Gastrocnemius medialis (tissue), 4 donors: Measurements from ENCODE around the gene GMEB2. TPM values are rescaled to one million over a fixed set of nuclear protein-coding genes. Genes with fewer than 3 reads are reported as not detected.
"Not testable (repeated sequence)": the region's sequence is repeated elsewhere in the genome, so short reads cannot be mapped to it uniquely, and the experiment has no call there.

Experiments
- ATAC-seq, 2 donors: fragments of 150-250 bp; one replicate each; pipeline ENCODE4 v1.9.1; 2016
- DNase-seq, 2 donors: peaks; one replicate each; pipeline ENCODE4 v3.0.0-alpha.2; 2019
- H3K27ac ChIP-seq, 4 donors: fragments of 200-600 bp; sonication (generic); 1 replicate in 1 of 4; 2 replicates in 3 of 4; pipeline ENCODE4 v1.5.1; 2016 to 2018; ENCODE audit warnings: mild to moderate bottlenecking in 2 of 4, moderate library complexity in 1 of 4
- H3K27me3 ChIP-seq, 3 donors: fragments of 200-600 bp; sonication (generic) in 2 of 3; 1 replicate in 1 of 3; 2 replicates in 2 of 3; pipeline versions ENCODE4 v1.5.1 to v1.6.0; 2016 to 2019; ENCODE audit warnings: mild to moderate bottlenecking in 1 of 3, moderate library complexity in 1 of 3
- H3K36me3 ChIP-seq, 2 donors: fragments of 200-600 bp; sonication (generic) in 1 of 2; one replicate each; pipeline ENCODE4 v1.5.1; 2017 to 2018
- H3K4me1 ChIP-seq, 2 donors: fragments of 200-600 bp; sonication (generic) in 1 of 2; one replicate each; pipeline ENCODE4 v1.5.1; 2016 to 2017; ENCODE audit warnings: mild to moderate bottlenecking in 2 of 2
- H3K4me3 ChIP-seq, 4 donors: fragments of 200-600 bp; sonication (generic) in 3 of 4; 1 replicate in 1 of 4; 2 replicates in 3 of 4; pipeline ENCODE4 v1.5.1; 2016 to 2019; ENCODE audit warnings: mild to moderate bottlenecking in 2 of 4
- H3K9me3 ChIP-seq, 3 donors: fragments of 200-600 bp; sonication (generic) in 2 of 3; 1 replicate in 1 of 3; 2 replicates in 2 of 3; pipeline ENCODE4 v1.5.1; 2016 to 2019
- POLR2A ChIP-seq, 2 donors: fragments of 450-650 bp; IDR thresholded peaks; one replicate each; pipeline ENCODE4 v1.6.1; 2017; ENCODE audit warnings: antibody characterized with exemption in 2 of 2, mild to moderate bottlenecking in 2 of 2, moderate library complexity in 2 of 2
- in situ Hi-C, 4 donors: fragments of 200-750 bp; cut with MboI; loops; one replicate each; pipeline versions ENCODE4 v1.15.0 to v1.8.0; 2017; ENCODE audit warnings: low sequenced_read_pairs in 4 of 4
- intact Hi-C: fragments of 100-400 bp; cut with DNase I; formaldehyde crosslinking; loops from one replicate; pipeline ENCODE4 v1.15.1; 2023; ENCODE audit warnings: low total_unique reads
- total RNA-seq, 4 donors: library from RNA; depleted of rRNA; stranded (reverse); fragments of >200 nt; gene quantifications; one replicate each; pipeline versions ENCODE4 v1.1.0 to v1.2.3, GENCODE V29; 2016
- TF ChIP-seq, protein P1 (sequence below), 5 experiments: fragments of 450-650 bp in 3 of 5; fragments of 200-600 bp in 2 of 5; sonication (generic) in 2 of 5; IDR thresholded peaks in 4 of 5; conservative IDR thresholded peaks in 1 of 5; 1 replicate in 4 of 5; 2 replicates in 1 of 5; pipeline ENCODE4 v1.5.1; 2016 to 2019; ENCODE audit warnings: antibody characterized with exemption in 5 of 5, mild to moderate bottlenecking in 3 of 5, moderate library complexity in 3 of 5

Gene GMEB2
- total RNA-seq, 4 donors from 2014 or later = 6.1 to 14.3 (median 6.8) TPM

DNA sequence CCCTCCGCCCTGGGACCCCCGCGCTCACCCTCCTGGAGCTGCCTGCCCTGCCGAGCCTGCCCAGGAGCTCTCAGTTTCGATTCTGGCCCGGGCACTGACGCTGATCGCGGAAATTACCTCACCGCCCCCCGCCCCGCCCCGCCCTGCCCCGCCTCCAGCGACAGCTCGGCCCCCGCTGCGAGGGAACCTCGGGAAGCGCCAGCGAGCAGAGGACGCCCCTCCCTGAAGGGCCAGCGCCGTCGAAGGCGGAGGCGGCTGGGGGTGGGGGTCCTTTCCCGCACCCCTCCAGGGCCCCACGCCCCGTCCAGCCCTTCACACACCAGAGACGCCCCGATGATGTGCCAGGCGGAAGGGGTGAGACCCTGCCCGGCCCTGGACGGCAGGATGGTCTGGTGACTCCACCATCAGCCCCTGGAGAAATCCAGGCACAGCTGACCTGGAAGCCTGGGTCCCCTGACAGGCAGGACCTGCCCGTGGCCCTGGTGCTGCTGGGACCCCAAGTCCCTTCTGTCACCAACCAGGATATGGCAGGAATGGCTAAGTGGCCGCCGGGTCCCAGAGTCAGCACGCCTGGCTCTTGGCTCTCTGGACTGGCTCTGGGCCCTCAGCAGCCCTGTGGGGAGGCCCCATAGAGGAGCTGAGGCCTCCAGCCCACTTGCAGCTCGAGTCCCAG is 52.6 kb downstream of the GMEB2 start, which contains the start of gene HELZ2:
HELZ2 (minus strand) TSS at position 84 of the 673 bp plus-strand sequence. CDS start 1,854 bp downstream, outside the sequence.
- H3K27ac ChIP-seq = peak within 1 kb of the TSS; percentile 55 to 73 (median 70)

DNA sequence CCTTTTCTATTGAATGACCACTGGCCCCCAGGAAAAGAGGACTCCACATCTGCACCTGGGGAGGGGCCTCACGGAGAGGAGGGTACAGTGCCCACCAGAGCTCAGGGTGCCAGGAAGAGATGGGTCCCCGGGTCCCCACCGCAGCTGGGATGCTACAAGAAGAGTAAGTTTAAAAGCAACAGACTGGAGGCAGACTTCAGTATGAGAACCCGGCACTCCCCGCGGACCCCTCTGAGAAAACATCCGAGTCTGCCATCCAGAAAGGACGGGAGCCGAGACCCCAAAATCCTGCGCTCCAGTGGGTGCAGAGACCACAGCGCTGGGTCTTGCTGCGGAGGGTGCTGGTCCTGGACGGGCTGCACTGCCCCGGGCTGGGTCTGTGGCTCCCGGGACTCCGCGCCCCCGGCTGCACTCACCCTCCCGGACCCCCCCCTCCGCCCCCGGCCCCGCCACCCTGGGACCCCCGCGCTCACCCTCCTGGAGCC is 53.2 kb downstream of the GMEB2 start:
- Histone ChIP-seq H3K9me3 (no peaks in the 10 kb centered on the region), H3K27me3 (peaks cover 3 to 12% (median 10%) of the 10 kb centered on the region in 3 donors), H3K4me1 (peaks cover 8 to 19% of the 10 kb centered on the region in 2 donors), H3K36me3 (no peaks in the 10 kb centered on the region), H3K4me3 (peak overlapping the region; percentile 61 to 66 (median 63)), H3K27ac (peak overlapping the region; percentile 55 to 73 (median 70))
- DNase-seq (no peak), ATAC-seq (no peak)
- TF ChIP-seq, protein P1, sequence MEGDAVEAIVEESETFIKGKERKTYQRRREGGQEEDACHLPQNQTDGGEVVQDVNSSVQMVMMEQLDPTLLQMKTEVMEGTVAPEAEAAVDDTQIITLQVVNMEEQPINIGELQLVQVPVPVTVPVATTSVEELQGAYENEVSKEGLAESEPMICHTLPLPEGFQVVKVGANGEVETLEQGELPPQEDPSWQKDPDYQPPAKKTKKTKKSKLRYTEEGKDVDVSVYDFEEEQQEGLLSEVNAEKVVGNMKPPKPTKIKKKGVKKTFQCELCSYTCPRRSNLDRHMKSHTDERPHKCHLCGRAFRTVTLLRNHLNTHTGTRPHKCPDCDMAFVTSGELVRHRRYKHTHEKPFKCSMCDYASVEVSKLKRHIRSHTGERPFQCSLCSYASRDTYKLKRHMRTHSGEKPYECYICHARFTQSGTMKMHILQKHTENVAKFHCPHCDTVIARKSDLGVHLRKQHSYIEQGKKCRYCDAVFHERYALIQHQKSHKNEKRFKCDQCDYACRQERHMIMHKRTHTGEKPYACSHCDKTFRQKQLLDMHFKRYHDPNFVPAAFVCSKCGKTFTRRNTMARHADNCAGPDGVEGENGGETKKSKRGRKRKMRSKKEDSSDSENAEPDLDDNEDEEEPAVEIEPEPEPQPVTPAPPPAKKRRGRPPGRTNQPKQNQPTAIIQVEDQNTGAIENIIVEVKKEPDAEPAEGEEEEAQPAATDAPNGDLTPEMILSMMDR (IDR thresholded peaks at IDR 0.05 in 4 of 5, conservative IDR thresholded peaks at IDR 0.05 in 1 of 5) = no peak
- no peak for TF ChIP-seq POLR2A (IDR thresholded peaks at IDR 0.05)
- intact Hi-C loops (no loop called here), in situ Hi-C loops (no loop called here)

More for the DNA sequence above, 52.6 kb downstream of the GMEB2 start, which contains the start of gene HELZ2:
- ATAC-seq = peak; percentile 37 to 57
- in situ Hi-C loops (no loop called here), intact Hi-C loops (no loop called here)
- peaks cover 8 to 19% of the 10 kb centered on the region in 2 donors for H3K4me1 ChIP-seq
- DNase-seq = peak in 1 of 2 donors; percentile 41
- no peaks in the 10 kb centered on the region for H3K36me3 ChIP-seq
- H3K27me3 ChIP-seq = peaks cover 3 to 12% (median 10%) of the 10 kb centered on the region in 3 donors
- H3K9me3 ChIP-seq = no peaks in the 10 kb centered on the region
- peak within 1 kb of the TSS; percentile 61 to 66 (median 63) for H3K4me3 ChIP-seq
- TF ChIP-seq POLR2A (IDR thresholded peaks at IDR 0.05) = peak in 1 of 2 donors; percentile 11
- TF ChIP-seq, protein P1 (IDR thresholded peaks at IDR 0.05 in 4 of 5, conservative IDR thresholded peaks at IDR 0.05 in 1 of 5) = no peak

DNA sequence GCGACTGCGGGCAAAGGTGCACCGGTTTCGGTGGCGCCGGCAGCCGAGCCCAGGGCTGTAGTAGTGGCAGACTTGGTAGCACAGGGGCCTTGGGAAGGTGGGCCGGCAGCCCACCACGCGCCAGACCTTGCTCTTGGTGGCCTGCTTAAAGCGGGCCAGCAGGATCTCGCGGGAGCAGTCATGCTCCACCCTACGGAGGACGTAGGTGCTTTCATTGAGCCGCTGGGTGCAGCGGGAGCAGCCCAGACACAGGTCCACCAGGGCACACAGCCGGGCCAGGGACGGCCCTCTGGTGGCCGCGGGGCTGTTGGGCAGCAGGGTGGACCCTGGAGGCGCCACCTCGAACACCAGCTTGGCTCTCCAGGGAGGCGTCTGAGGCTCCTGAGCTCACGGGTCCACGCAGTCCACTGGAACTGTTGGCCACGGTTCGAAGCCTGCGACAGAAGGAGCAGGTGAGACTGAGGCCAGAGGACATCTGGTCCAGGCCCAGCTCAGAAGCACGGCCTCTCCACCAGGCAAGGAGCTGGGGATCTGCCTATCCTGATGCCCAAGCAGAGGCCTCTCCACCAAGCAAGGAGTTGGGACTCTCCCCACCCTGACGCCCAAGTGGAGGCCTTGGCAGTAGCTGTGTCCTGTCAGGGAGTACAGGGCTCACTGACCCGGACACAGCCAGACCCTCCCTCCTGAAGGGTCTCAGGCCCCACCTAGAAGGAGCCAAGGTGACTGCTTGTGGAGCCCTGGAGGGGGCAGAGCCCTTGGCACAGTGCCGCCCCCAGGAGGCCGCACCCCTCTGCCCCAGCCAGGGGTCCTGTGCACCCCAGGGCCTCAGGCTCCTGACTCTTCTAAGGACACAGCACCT is 53.9 kb downstream of the GMEB2 start:
- ATAC-seq (no peak), DNase-seq (no peak)
- no peak for TF ChIP-seq POLR2A (IDR thresholded peaks at IDR 0.05)
- TF ChIP-seq, protein P1 (IDR thresholded peaks at IDR 0.05 in 4 of 5, conservative IDR thresholded peaks at IDR 0.05 in 1 of 5) = no peak
- H3K27me3 ChIP-seq = peaks cover 3 to 12% (median 10%) of the 10 kb centered on the region in 3 donors
- in situ Hi-C loops = no loop called here
- no peaks in the 10 kb centered on the region for H3K36me3 ChIP-seq
- intact Hi-C loops = no loop called here
- peak overlapping the region; percentile 55 to 73 (median 70) for H3K27ac ChIP-seq
- peaks cover 8 to 19% of the 10 kb centered on the region in 2 donors for H3K4me1 ChIP-seq
- peak overlapping the region; percentile 61 to 66 (median 63) for H3K4me3 ChIP-seq
- no peaks in the 10 kb centered on the region for H3K9me3 ChIP-seq

DNA sequence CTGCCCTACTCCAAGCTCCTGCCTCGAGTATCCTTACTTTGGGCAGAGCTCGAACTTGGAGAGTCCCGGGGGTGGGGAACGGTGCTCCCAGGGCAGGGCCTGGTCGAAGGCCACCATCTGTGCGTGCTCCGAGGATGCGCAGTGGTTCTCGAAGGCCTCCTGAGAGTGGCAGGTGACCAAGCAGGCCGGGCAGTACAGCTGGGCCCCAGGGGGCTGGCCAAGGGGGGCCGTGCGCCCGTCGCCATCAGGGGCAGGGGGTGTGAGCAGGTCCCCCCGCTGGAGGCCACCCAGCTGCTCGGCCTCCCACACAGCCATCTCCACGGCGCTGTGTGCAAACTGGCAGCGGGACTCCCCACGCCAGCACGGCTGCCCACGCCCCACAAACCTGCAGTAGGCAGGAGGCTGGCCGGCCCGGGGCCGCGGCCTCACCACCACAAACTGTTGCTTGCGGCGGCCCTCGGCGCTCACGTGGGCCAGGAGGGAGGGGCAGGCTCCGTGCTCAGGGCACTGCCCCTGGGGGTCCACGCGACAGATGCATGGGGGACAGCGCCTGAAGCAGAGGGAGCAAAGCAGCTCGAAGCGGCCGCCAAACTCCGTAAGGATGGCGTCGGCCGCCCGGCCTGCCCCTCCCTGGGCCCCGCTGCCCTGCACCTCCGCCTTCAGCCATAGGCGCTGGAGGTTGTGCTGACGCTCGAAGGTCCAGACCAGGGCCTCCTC is 54.7 kb downstream of the GMEB2 start:
- Histone ChIP-seq H3K4me3 (no peak overlapping the region), H3K4me1 (peaks cover 3 to 17% of the 10 kb centered on the region in 2 donors), H3K36me3 (no peaks in the 10 kb centered on the region), H3K27me3 (peaks cover 3 to 12% (median 10%) of the 10 kb centered on the region in 3 donors), H3K9me3 (no peaks in the 10 kb centered on the region), H3K27ac (peak overlapping the region in 1 of 4 donors; percentile 73)
- in situ Hi-C loops (no loop called here), intact Hi-C loops (no loop called here)
- ATAC-seq (no peak), DNase-seq (no peak)
- TF ChIP-seq, protein P1 (IDR thresholded peaks at IDR 0.05 in 4 of 5, conservative IDR thresholded peaks at IDR 0.05 in 1 of 5) = no peak
- no peak for TF ChIP-seq POLR2A (IDR thresholded peaks at IDR 0.05)

DNA sequence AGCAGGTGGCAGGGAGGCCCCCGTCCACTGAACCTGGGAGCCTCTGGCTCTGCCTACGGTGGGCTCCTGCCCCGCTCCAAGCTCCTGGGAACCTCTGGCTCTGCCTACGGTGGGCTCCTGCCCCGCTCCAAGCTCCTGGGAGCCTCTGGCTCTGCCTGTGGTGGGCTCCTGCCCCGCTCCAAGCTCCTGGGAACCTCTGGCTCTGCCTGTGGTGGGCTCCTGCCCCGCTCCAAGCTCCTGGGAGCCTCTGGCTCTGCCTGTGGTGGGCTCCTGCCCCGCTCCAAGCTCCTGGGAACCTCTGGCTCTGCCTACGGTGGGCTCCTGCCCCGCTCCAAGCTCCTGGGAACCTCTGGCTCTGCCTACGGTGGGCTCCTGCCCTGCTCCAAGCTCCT is 55.8 kb downstream of the GMEB2 start:
- H3K9me3 ChIP-seq, ATAC-seq, H3K27ac ChIP-seq, H3K36me3 ChIP-seq, DNase-seq, H3K4me3 ChIP-seq, in situ Hi-C loops, intact Hi-C loops: not testable (repeated sequence)
- Histone ChIP-seq H3K27me3 (peaks cover 3 to 12% (median 10%) of the 10 kb centered on the region in 3 donors), H3K4me1 (peaks cover 0 to 12% of the 10 kb centered on the region in 2 donors)
